SK-N-SH treated with all-trans-retinoic acid at 6 μM for 48 hours (cell line): ENCODE data around the gene QPCTL.

Experiments used
- ATAC-seq: fragments of 200-7000 bp; cut with Tn5 transposase; 3 replicates; pipeline ENCODE4 v1.9.1; 2020; ENCODE audit warnings: mild to moderate bottlenecking, moderate library complexity
- ARNTL ChIP-seq: fragments of 450-650 bp; formaldehyde crosslinking; IDR thresholded peaks from 2 replicates; pipeline ENCODE4 v1.5.0; 2020; ENCODE audit warnings: low read depth, mild to moderate bottlenecking, moderate library complexity, borderline replicate concordance
- BACH2 ChIP-seq: fragments of 250-450 bp; sonication (Bioruptor Pico); IDR thresholded peaks from 2 replicates; pipeline ENCODE4 v1.9.0; 2021; ENCODE audit warnings: mild to moderate bottlenecking, borderline replicate concordance
- CREB5 ChIP-seq: fragments of 250-450 bp; sonication (Bioruptor Pico); IDR thresholded peaks from 2 replicates; pipeline ENCODE4 v1.5.1; 2020; ENCODE audit warnings: low read depth, mild to moderate bottlenecking, moderate library complexity
- CSRNP3 ChIP-seq: fragments of 250-450 bp; sonication (Bioruptor Pico); IDR thresholded peaks from 2 replicates; pipeline ENCODE4 v1.5.1; 2021; ENCODE audit warnings: mild to moderate bottlenecking, moderate library complexity
- ESRRG ChIP-seq: fragments of 250-450 bp; sonication (Bioruptor Pico); IDR thresholded peaks from 2 replicates; pipeline ENCODE4 v1.6.1; 2021; ENCODE audit warnings: mild to moderate bottlenecking
- ISL1 ChIP-seq: fragments of 250-450 bp; sonication (Bioruptor Pico); IDR thresholded peaks from 2 replicates; pipeline ENCODE4 v2.1.2; 2022; ENCODE audit warnings: mild to moderate bottlenecking, moderate library complexity
- OSR1 ChIP-seq: fragments of 250-450 bp; sonication (Bioruptor Pico); IDR thresholded peaks from 2 replicates; pipeline ENCODE4 v1.8.0; 2022; ENCODE audit warnings: moderate library complexity, mild to moderate bottlenecking, inconsistent platforms
- PPARA ChIP-seq: fragments of 250-450 bp; sonication (Bioruptor Pico); IDR thresholded peaks from 2 replicates; pipeline ENCODE4 v1.5.0; 2020; ENCODE audit warnings: mild to moderate bottlenecking, borderline replicate concordance
- RARB ChIP-seq: fragments of 250-450 bp; sonication (Bioruptor Pico); IDR thresholded peaks from 2 replicates; pipeline ENCODE4 v1.8.0; 2021; ENCODE audit warnings: mild to moderate bottlenecking, moderate library complexity
- SNAI2 ChIP-seq: fragments of 250-450 bp; sonication (Bioruptor Pico); IDR thresholded peaks from 2 replicates; pipeline ENCODE4 v1.5.0; 2020; ENCODE audit warnings: mild to moderate bottlenecking, moderate library complexity
- TCF4 ChIP-seq: fragments of 250-450 bp; sonication (Bioruptor Pico); IDR thresholded peaks from 2 replicates; pipeline ENCODE4 v1.8.0; 2021; ENCODE audit warnings: mild to moderate bottlenecking, moderate library complexity, borderline replicate concordance
- TOX ChIP-seq: fragments of 250-450 bp; sonication (Bioruptor Pico); IDR thresholded peaks from 2 replicates; pipeline ENCODE4 v1.8.0; 2021; ENCODE audit warnings: mild to moderate bottlenecking, moderate library complexity, borderline replicate concordance
- ZC3H10 ChIP-seq: fragments of 250-450 bp; sonication (Bioruptor Pico); IDR thresholded peaks from 2 replicates; pipeline ENCODE4 v1.5.1; 2021; ENCODE audit warnings: mild to moderate bottlenecking, moderate library complexity
- ZFP3 ChIP-seq: fragments of 250-450 bp; sonication (Bioruptor Pico); IDR thresholded peaks from 2 replicates; pipeline ENCODE4 v1.5.0; 2020; ENCODE audit warnings: mild to moderate bottlenecking, moderate library complexity
- ZFP30 ChIP-seq: fragments of 450-650 bp; formaldehyde crosslinking; IDR thresholded peaks from 2 replicates; pipeline ENCODE4 v1.5.0; 2022; ENCODE audit warnings: mild to moderate bottlenecking, moderate library complexity
- ZNF565 ChIP-seq: fragments of 450-650 bp; formaldehyde crosslinking; conservative IDR thresholded peaks from 2 replicates; pipeline ENCODE4 v1.5.0; 2020; ENCODE audit warnings: low read depth, mild to moderate bottlenecking, moderate library complexity
- ZNF70 ChIP-seq: fragments of 450-650 bp; formaldehyde crosslinking; IDR thresholded peaks from 2 replicates; pipeline ENCODE4 v1.5.0; 2020; ENCODE audit warnings: mild to moderate bottlenecking, moderate library complexity
- ZNF8 ChIP-seq: fragments of 450-650 bp; formaldehyde crosslinking; IDR thresholded peaks from 2 replicates; pipeline ENCODE4 v1.5.0; 2020; ENCODE audit warnings: mild to moderate bottlenecking, moderate library complexity
- TF ChIP-seq, protein P1 (sequence below): fragments of 250-450 bp; sonication (Bioruptor Pico); IDR thresholded peaks from 2 replicates; pipeline ENCODE4 v1.8.0; 2020; ENCODE audit warnings: mild to moderate bottlenecking, moderate library complexity, borderline replicate concordance
- TF ChIP-seq, protein P2 (sequence below): fragments of 250-450 bp; sonication (Bioruptor Pico); IDR thresholded peaks from 2 replicates; pipeline ENCODE4 v1.8.0; 2021; ENCODE audit warnings: low read depth, mild to moderate bottlenecking, moderate library complexity, borderline replicate concordance

QPCTL gene

GRCh38 chr19:45692187-45693105 lies at the start of gene QPCTL:
Gene QPCTL (plus strand): TSS chr19:45692666. CDS start chr19:45692704, 38 bp downstream.
- ATAC-seq = peak; percentile 97
- TF ChIP-seq ZNF8 (CRISPR knock-in tag) = no peak
- TF ChIP-seq PPARA (CRISPR knock-in tag) = no peak
- no peak for TF ChIP-seq RARB (CRISPR knock-in tag)
- no peak for TF ChIP-seq ISL1
- no peak for TF ChIP-seq TCF4
- TF ChIP-seq OSR1 (CRISPR knock-in tag) = no peak
- TF ChIP-seq ZFP3 (CRISPR knock-in tag) = no peak
- no peak for TF ChIP-seq BACH2 (CRISPR knock-in tag)
- TF ChIP-seq ARNTL (CRISPR knock-in tag) = no peak
- no peak for TF ChIP-seq ZC3H10
- no peak for TF ChIP-seq ZNF70 (CRISPR knock-in tag)
- TF ChIP-seq ZNF565 = no peak
- no peak for TF ChIP-seq SNAI2 (CRISPR knock-in tag)
- TF ChIP-seq, protein P1, sequence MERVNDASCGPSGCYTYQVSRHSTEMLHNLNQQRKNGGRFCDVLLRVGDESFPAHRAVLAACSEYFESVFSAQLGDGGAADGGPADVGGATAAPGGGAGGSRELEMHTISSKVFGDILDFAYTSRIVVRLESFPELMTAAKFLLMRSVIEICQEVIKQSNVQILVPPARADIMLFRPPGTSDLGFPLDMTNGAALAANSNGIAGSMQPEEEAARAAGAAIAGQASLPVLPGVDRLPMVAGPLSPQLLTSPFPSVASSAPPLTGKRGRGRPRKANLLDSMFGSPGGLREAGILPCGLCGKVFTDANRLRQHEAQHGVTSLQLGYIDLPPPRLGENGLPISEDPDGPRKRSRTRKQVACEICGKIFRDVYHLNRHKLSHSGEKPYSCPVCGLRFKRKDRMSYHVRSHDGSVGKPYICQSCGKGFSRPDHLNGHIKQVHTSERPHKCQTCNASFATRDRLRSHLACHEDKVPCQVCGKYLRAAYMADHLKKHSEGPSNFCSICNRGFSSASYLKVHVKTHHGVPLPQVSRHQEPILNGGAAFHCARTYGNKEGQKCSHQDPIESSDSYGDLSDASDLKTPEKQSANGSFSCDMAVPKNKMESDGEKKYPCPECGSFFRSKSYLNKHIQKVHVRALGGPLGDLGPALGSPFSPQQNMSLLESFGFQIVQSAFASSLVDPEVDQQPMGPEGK (CRISPR knock-in tag) = no peak
- no peak for TF ChIP-seq ZFP30 (CRISPR knock-in tag)
- no peak for TF ChIP-seq TOX (CRISPR knock-in tag)
- TF ChIP-seq, protein P2, sequence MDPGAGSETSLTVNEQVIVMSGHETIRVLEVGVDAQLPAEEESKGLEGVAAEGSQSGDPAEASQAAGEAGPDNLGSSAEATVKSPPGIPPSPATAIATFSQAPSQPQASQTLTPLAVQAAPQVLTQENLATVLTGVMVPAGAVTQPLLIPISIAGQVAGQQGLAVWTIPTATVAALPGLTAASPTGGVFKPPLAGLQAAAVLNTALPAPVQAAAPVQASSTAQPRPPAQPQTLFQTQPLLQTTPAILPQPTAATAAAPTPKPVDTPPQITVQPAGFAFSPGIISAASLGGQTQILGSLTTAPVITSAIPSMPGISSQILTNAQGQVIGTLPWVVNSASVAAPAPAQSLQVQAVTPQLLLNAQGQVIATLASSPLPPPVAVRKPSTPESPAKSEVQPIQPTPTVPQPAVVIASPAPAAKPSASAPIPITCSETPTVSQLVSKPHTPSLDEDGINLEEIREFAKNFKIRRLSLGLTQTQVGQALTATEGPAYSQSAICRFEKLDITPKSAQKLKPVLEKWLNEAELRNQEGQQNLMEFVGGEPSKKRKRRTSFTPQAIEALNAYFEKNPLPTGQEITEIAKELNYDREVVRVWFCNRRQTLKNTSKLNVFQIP = no peak
- TF ChIP-seq ESRRG (CRISPR knock-in tag) = no peak

- TF ChIP-seq PPARA (CRISPR knock-in tag) (no peak), ZNF70 (CRISPR knock-in tag) (peak; percentile 95)
Measured at GRCh38 chr19:45643024-45643926, 49.2 kb upstream of the QPCTL start.

GRCh38 chr19:45643927-45644771 lies 48.3 kb upstream of the QPCTL start:
- ATAC-seq = no peak
- TF ChIP-seq ESRRG (CRISPR knock-in tag) = no peak
- no peak for TF ChIP-seq CSRNP3 (CRISPR knock-in tag)
- peak; percentile 92 for TF ChIP-seq ZNF70 (CRISPR knock-in tag)
- no peak for TF ChIP-seq ZFP30 (CRISPR knock-in tag)
- no peak for TF ChIP-seq CREB5
- TF ChIP-seq, all 23 proteins: peak for 1

More at GRCh38 chr19:45643024-45643926, 49.2 kb upstream of the QPCTL start:
- ATAC-seq = peak; percentile 75
